ENCODE data around the gene MAD1L1. TPM values are rescaled to one million over a fixed set of nuclear protein-coding genes. Genes with fewer than 3 reads are reported as not detected.

The MAD1L1 gene
- total and polyA plus RNA-seq, 7 experiments from 2014 or later: 112 to 314 (median 136) TPM

DNA sequence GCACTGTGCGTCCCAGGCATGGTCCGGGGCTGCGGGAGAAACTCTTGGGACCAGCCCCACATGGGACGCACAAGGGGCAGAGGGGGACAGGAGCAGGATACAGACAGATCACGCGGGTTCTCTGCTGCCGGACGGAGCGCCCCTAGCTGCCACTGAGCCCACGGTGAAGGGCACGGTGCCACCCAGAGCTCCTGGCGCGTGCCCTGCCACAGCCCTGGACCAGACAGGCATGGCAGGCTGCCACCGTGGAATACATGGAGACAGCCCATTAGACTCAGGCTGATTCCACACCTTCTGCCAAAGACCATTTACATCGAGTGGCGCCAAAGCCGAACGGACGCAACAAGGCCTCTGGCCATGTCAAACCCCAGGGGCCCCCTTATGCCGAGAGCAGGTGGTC, 90.4 kb downstream of the MAD1L1 start:
- ChIA-PET POLR2A (no interaction called here), CTCF (no interaction called here)
- Histone ChIP-seq H3K36me3 (ENCODE audit: control insufficient read depth in 2 of 3, insufficient read depth in 3 of 3, low read length in 3 of 3) (peaks cover 0 to 31% (median 0%) of the 10 kb centered on the region in 3 experiments), H3K27ac (ENCODE audit: low read depth, low read length) (no peak overlapping the region), H3K9me3 (ENCODE audit: control insufficient read depth in 2 of 3, low read length in 3 of 3) (no peaks in the 10 kb centered on the region), H3K4me1 (ENCODE audit: control insufficient read depth in 2 of 2, insufficient read depth in 2 of 2, low read length in 2 of 2) (peaks cover 0 to 3% of the 10 kb centered on the region in 2 donors), H3K27me3 (ENCODE audit: control insufficient read depth in 2 of 2, insufficient read depth in 2 of 2, low read length in 2 of 2) (no peaks in the 10 kb centered on the region), H3K4me3 (ENCODE audit: low read length) (no peak overlapping the region)
- Mint-ChIP-seq H3K27me3 (no peaks in the 10 kb centered on the region), H3K36me3 (peaks cover 0 to 22% (median 3%) of the 10 kb centered on the region in 5 donors), H3K9me3 (no peaks in the 10 kb centered on the region), H3K4me3 (no peak overlapping the region), H3K4me1 (peaks cover 6 to 15% (median 10%) of the 10 kb centered on the region in 7 donors), H3K27ac (no peak overlapping the region)
- ATAC-seq (no peak), DNase-seq (no peak)
- intact Hi-C loops (cut with micrococcal nuclease): no loop called here

DNA sequence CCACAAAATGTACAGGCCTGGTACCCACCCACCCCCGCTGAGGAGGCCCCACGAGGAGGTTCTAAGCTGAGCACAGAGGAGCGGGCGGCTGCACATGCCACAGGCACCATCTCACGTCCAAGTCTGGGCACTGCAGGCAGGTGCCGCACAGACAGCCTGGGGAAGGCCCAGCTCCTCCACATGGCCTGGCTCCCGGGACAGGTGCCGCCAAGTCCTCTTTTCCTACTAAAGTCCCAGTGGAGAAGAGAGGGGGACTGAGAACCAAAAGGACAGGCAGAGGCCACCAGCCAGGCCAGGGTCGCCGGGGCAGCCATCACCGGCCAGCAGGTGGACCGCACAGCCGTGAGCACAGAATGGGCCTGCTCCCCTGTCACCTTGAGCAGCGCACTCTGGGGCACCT, 91.1 kb downstream of the MAD1L1 start:
- Histone ChIP-seq H3K27ac (ENCODE audit: low read depth, low read length) (no peak overlapping the region), H3K36me3 (ENCODE audit: control insufficient read depth in 2 of 3, insufficient read depth in 3 of 3, low read length in 3 of 3) (peaks cover 0 to 30% (median 0%) of the 10 kb centered on the region in 3 experiments), H3K9me3 (ENCODE audit: control insufficient read depth in 2 of 3, low read length in 3 of 3) (no peaks in the 10 kb centered on the region), H3K4me3 (ENCODE audit: low read length) (no peak overlapping the region), H3K27me3 (ENCODE audit: control insufficient read depth in 2 of 2, insufficient read depth in 2 of 2, low read length in 2 of 2) (no peaks in the 10 kb centered on the region), H3K4me1 (ENCODE audit: control insufficient read depth in 2 of 2, insufficient read depth in 2 of 2, low read length in 2 of 2) (peaks cover 0 to 3% of the 10 kb centered on the region in 2 donors)
- peaks cover 6 to 15% (median 10%) of the 10 kb centered on the region in 7 donors for H3K4me1 Mint-ChIP-seq
- DNase-seq (no peak), ATAC-seq (no peak)
- H3K27me3 Mint-ChIP-seq: no peaks in the 10 kb centered on the region
- intact Hi-C loops (cut with micrococcal nuclease): no loop called here
- POLR2A ChIA-PET: no interaction called here
- peaks cover 0 to 25% (median 3%) of the 10 kb centered on the region in 5 donors for H3K36me3 Mint-ChIP-seq
- H3K4me3 Mint-ChIP-seq: no peak overlapping the region
- H3K9me3 Mint-ChIP-seq: no peaks in the 10 kb centered on the region
- no peak overlapping the region for H3K27ac Mint-ChIP-seq
- CTCF ChIA-PET: no interaction called here

DNA sequence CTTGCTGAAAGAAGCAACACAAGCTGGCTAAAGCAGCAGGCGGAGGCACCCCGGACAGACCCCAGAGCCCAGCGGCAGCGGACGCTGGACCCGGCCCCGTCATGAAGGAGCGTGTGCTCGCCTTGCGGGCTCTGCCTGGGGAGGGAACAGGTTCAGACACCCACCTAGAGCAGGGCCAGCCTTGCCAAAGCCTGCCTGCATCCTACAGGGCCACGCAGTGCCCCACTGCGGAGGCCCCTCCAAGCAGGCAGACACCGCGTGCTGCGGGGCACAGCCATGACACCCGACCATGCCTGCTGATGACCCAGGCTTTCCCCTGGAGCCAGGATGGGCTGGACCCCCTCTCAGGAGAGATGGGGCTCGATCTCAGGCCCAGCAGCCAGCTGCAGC, 91.7 kb downstream of the MAD1L1 start:
- H3K9me3 Mint-ChIP-seq: no peaks in the 10 kb centered on the region
- H3K27me3 Mint-ChIP-seq: no peaks in the 10 kb centered on the region
- POLR2A ChIA-PET: no interaction called here
- peaks cover 6 to 15% (median 10%) of the 10 kb centered on the region in 7 donors for H3K4me1 Mint-ChIP-seq
- H3K27ac Mint-ChIP-seq: no peak overlapping the region
- Histone ChIP-seq H3K9me3 (ENCODE audit: control insufficient read depth in 2 of 3, low read length in 3 of 3) (no peaks in the 10 kb centered on the region), H3K4me1 (ENCODE audit: control insufficient read depth in 2 of 2, insufficient read depth in 2 of 2, low read length in 2 of 2) (peaks cover 0 to 3% of the 10 kb centered on the region in 2 donors), H3K36me3 (ENCODE audit: control insufficient read depth in 2 of 3, insufficient read depth in 3 of 3, low read length in 3 of 3) (peaks cover 0 to 28% (median 0%) of the 10 kb centered on the region in 3 experiments), H3K27ac (ENCODE audit: low read depth, low read length) (no peak overlapping the region), H3K4me3 (ENCODE audit: low read length) (no peak overlapping the region), H3K27me3 (ENCODE audit: control insufficient read depth in 2 of 2, insufficient read depth in 2 of 2, low read length in 2 of 2) (no peaks in the 10 kb centered on the region)
- peaks cover 0 to 23% (median 3%) of the 10 kb centered on the region in 5 donors for H3K36me3 Mint-ChIP-seq
- DNase-seq (no peak), ATAC-seq (no peak)
- intact Hi-C loops (cut with micrococcal nuclease): no loop called here
- no peak overlapping the region for H3K4me3 Mint-ChIP-seq
- CTCF ChIA-PET: no interaction called here

- intact Hi-C loops (cut with micrococcal nuclease): no loop called here
- Mint-ChIP-seq H3K4me3 (peak overlapping the region in 1 of 10 donors; percentile 32), H3K4me1 (peaks cover 6 to 15% (median 10%) of the 10 kb centered on the region in 7 donors), H3K36me3 (peaks cover 0 to 26% (median 0%) of the 10 kb centered on the region in 5 donors), H3K27ac (peak overlapping the region in 4 of 9 donors; percentile 21 to 63 (median 52)), H3K27me3 (no peaks in the 10 kb centered on the region), H3K9me3 (no peaks in the 10 kb centered on the region)
- Histone ChIP-seq H3K9me3 (ENCODE audit: control insufficient read depth in 2 of 3, low read length in 3 of 3) (no peaks in the 10 kb centered on the region), H3K27me3 (ENCODE audit: control insufficient read depth in 2 of 2, insufficient read depth in 2 of 2, low read length in 2 of 2) (no peaks in the 10 kb centered on the region), H3K27ac (ENCODE audit: low read depth, low read length) (no peak overlapping the region), H3K4me3 (ENCODE audit: low read length) (no peak overlapping the region), H3K4me1 (ENCODE audit: control insufficient read depth in 2 of 2, insufficient read depth in 2 of 2, low read length in 2 of 2) (peaks cover 0 to 3% of the 10 kb centered on the region in 2 donors), H3K36me3 (ENCODE audit: control insufficient read depth in 2 of 3, insufficient read depth in 3 of 3, low read length in 3 of 3) (peaks cover 0 to 22% (median 0%) of the 10 kb centered on the region in 3 experiments)
- DNase-seq (no peak), ATAC-seq (no peak)
- ChIA-PET CTCF (no interaction called here), POLR2A (no interaction called here)
Measured at GRCh38 chr7:2140216-2141020, 92.3 kb downstream of the MAD1L1 start.

- Mint-ChIP-seq H3K27me3 (no peaks in the 10 kb centered on the region), H3K36me3 (peaks cover 0 to 23% (median 1%) of the 10 kb centered on the region in 5 donors), H3K4me1 (peaks cover 6 to 15% (median 10%) of the 10 kb centered on the region in 7 donors), H3K27ac (peak overlapping the region in 4 of 9 donors; percentile 22 to 92 (median 63)), H3K9me3 (no peaks in the 10 kb centered on the region), H3K4me3 (peak overlapping the region in 2 of 10 donors; percentile 73 to 81)
- POLR2A ChIA-PET: no interaction called here
- ATAC-seq: no peak
- H3K36me3 ChIP-seq (ENCODE audit: control insufficient read depth in 2 of 3, insufficient read depth in 3 of 3, low read length in 3 of 3): peaks cover 0 to 13% (median 0%) of the 10 kb centered on the region in 3 experiments
- peak overlapping the region; percentile 61 for H3K27ac ChIP-seq (ENCODE audit: low read depth, low read length)
- CTCF ChIA-PET: no interaction called here
- intact Hi-C loops (cut with micrococcal nuclease): no loop called here
- no peak for DNase-seq
- H3K27me3 ChIP-seq (ENCODE audit: control insufficient read depth in 2 of 2, insufficient read depth in 2 of 2, low read length in 2 of 2): no peaks in the 10 kb centered on the region
- H3K9me3 ChIP-seq (ENCODE audit: control insufficient read depth in 2 of 3, low read length in 3 of 3): no peaks in the 10 kb centered on the region
- no peak overlapping the region for H3K4me3 ChIP-seq (ENCODE audit: low read length)
- H3K4me1 ChIP-seq (ENCODE audit: control insufficient read depth in 2 of 2, insufficient read depth in 2 of 2, low read length in 2 of 2): peaks cover 0 to 3% of the 10 kb centered on the region in 2 donors
Measured at GRCh38 chr7:2139004-2139699, 93.6 kb downstream of the MAD1L1 start.

DNA sequence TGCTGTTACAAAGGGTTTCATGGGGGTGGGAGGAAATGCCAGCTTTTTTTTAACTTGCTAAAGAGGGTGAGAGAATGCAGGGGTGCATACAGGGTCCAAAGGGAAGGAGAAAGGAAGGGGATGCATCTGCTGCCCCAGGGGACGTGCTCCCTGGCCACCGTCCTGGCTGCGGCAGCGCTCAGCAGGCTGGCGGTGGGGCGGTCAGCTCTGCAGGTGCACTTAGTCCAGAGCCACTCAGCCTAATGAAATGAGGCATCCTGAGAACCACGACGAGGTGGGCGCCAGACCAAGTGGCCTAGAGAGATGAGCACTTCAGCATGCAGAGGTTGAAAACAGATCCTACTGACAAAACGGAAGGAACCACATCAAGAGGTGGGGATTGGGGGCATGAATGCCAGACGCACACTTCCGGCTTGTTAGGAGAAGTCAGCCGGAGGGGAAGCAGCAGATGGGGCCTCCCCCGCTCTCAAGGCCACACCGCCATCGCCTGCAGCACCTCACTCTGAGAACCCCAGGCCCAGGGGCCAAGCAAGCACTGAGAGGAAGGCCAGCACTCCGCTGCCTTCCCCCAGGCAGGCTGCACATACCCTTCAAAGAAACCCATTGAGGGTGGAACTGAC, 94.5 kb downstream of the MAD1L1 start:
- Mint-ChIP-seq H3K4me3 (peak overlapping the region; percentile 39 to 81 (median 74)), H3K4me1 (peaks cover 6 to 15% (median 10%) of the 10 kb centered on the region in 7 donors), H3K27ac (peak overlapping the region; percentile 62 to 96 (median 90)), H3K27me3 (no peaks in the 10 kb centered on the region), H3K36me3 (peaks cover 0 to 27% (median 1%) of the 10 kb centered on the region in 5 donors), H3K9me3 (no peaks in the 10 kb centered on the region)
- H3K4me3 ChIP-seq (ENCODE audit: low read length): peak overlapping the region; percentile 26
- DNase-seq (peak in 8 of 9 donors; percentile 37 to 81 (median 68)), ATAC-seq (peak; percentile 82)
- H3K4me1 ChIP-seq (ENCODE audit: control insufficient read depth in 2 of 2, insufficient read depth in 2 of 2, low read length in 2 of 2): peaks cover 0 to 3% of the 10 kb centered on the region in 2 donors
- H3K27ac ChIP-seq (ENCODE audit: low read depth, low read length): peak overlapping the region; percentile 61
- H3K9me3 ChIP-seq (ENCODE audit: control insufficient read depth in 2 of 3, low read length in 3 of 3): no peaks in the 10 kb centered on the region
- peaks cover 0 to 4% (median 0%) of the 10 kb centered on the region in 3 experiments for H3K36me3 ChIP-seq (ENCODE audit: control insufficient read depth in 2 of 3, insufficient read depth in 3 of 3, low read length in 3 of 3)
- H3K27me3 ChIP-seq (ENCODE audit: control insufficient read depth in 2 of 2, insufficient read depth in 2 of 2, low read length in 2 of 2): no peaks in the 10 kb centered on the region
- intact Hi-C loops (cut with micrococcal nuclease): no loop called here
- CTCF ChIA-PET: interaction anchor here (0.6 kb wide), 1 partner anchor 138 kb away, joined by 3 read pairs; no protein-coding TSS in a partner anchor
- POLR2A ChIA-PET: no interaction called here
